Endothelial cell of umbilical vein (primary cell): Measurements from ENCODE around the gene SAMSN1.

Source experiments
- EZH2 ChIP-seq: IDR thresholded peaks from 2 replicates; pipeline ENCODE4 v1.6.1; 2012; ENCODE audit warnings: borderline replicate concordance, low read depth, mild to moderate bottlenecking, moderate library complexity, low read length, inconsistent platforms; ENCODE audit not compliant: severe bottlenecking
- GATA2 ChIP-seq: IDR thresholded peaks from 2 replicates; pipeline ENCODE4 v1.7.0; 2011; ENCODE audit warnings: low read depth, mild to moderate bottlenecking, moderate library complexity, mixed read lengths, low read length; ENCODE audit not compliant: insufficient read length, insufficient read depth
- MYC ChIP-seq: IDR thresholded peaks from one replicate; pipeline ENCODE4 v1.6.1; 2011; ENCODE audit warnings: mild to moderate bottlenecking, low read depth, low read length
- POLR2A ChIP-seq: IDR thresholded peaks from 2 replicates; pipeline ENCODE4 v1.6.1; 2012; ENCODE audit warnings: low read depth, mild to moderate bottlenecking, control low read depth, low read length
- TF ChIP-seq, protein P1 (sequence below), 2 donors: IDR thresholded peaks; 1 replicate in 1 of 2; 2 replicates in 1 of 2; pipeline ENCODE4 v1.5.1; 2011; ENCODE audit warnings: low read length in 2 of 2, mild to moderate bottlenecking in 2 of 2, moderate library complexity in 2 of 2, control low read depth in 1 of 2, inconsistent platforms in 1 of 2, low read depth in 1 of 2; ENCODE audit not compliant: insufficient read depth in 1 of 2; ENCODE audit errors: extremely low read depth in 1 of 2

DNA sequence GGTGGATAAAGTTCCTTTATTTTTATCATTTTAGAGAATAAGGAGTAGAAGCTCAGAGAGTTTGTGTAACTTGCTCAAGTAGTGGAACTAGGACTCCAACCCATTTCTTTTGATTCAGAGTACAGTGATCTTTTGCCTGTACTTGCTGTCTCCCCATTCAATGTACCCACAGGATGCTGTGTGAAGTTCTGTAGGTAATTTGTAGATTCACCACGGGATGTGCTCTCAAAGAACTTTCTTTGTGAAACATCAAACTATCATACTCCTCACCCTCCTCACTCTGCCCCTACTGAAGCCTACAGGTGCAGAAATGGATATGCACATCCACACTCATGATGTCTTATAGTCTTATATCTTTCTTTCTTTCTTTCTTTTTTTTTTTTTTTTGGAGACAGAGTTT, 97.3 kb downstream of the SAMSN1 start:
- TF ChIP-seq, protein P1, sequence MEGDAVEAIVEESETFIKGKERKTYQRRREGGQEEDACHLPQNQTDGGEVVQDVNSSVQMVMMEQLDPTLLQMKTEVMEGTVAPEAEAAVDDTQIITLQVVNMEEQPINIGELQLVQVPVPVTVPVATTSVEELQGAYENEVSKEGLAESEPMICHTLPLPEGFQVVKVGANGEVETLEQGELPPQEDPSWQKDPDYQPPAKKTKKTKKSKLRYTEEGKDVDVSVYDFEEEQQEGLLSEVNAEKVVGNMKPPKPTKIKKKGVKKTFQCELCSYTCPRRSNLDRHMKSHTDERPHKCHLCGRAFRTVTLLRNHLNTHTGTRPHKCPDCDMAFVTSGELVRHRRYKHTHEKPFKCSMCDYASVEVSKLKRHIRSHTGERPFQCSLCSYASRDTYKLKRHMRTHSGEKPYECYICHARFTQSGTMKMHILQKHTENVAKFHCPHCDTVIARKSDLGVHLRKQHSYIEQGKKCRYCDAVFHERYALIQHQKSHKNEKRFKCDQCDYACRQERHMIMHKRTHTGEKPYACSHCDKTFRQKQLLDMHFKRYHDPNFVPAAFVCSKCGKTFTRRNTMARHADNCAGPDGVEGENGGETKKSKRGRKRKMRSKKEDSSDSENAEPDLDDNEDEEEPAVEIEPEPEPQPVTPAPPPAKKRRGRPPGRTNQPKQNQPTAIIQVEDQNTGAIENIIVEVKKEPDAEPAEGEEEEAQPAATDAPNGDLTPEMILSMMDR (IDR thresholded peaks at IDR 0.05; ENCODE audit: extremely low read depth in 1 of 2, insufficient read depth in 1 of 2, low read depth in 1 of 2, low read length in 2 of 2) = no peak
- TF ChIP-seq EZH2 (no peak), GATA2 (no peak), POLR2A (no peak), MYC (no peak)
